ENCODE measurements around the gene INTS11. TPM values are rescaled to one million over a fixed set of nuclear protein-coding genes. Genes with fewer than 3 reads are reported as not detected.
A peak's percentile ranks its signal among the peaks of the same experiment; 100 is the strongest.

The INTS11 gene
- total and polyA plus RNA-seq, 2 of the 13 experiments (the other 11 are each of a cell fraction or from before 2014, with no cell fraction given) = 52.8 to 94.8 TPM

DNA sequence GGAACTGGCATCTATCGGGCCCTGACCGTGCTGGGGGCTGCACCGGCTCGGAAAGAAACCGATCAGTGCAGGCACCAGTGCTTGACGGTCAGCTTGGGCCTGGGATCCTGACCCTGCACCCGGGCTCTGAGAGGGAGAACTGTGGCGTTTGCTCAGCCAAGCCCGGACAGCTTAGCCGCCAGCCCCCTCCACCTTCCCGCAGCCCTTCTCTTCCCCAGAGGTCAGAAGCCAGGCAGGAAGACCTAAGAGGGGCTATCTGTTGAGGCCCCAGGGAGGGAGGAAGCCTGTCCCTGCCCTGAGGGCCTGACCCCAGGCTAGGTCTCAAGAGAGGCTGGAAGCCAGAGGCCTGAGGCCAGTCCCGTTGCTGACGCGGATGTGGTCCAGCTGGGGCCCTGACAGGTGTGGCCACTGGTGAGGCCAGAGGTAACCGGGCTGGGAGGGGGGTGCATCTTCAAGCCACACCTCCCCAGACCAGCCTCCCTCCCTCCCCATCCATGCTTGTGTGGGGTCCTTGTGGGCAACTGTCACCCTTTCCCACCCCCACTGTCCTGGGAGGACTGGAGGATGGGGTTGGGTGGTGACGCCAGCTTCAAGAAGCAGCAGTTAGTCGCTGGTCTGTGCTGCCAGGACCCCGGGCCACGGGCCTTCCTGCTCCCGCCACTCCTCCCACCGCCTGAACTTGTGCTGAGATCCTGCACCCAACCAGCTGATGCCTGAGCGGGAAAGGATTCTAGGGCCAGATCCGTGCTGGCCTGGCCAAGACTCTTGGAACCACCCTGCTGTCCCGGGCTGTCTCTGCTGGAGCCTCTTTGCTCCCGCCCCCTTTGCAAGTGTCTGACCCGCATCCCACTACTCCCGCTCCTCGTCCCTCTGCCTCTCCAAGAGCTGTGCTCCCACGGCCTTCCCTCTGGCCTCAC is 27.3 kb upstream of the INTS11 start (continued):
- no peak for TF ChIP-seq SOX5 (CRISPR knock-in tag; IDR thresholded peaks at IDR 0.05; ENCODE audit: borderline replicate concordance)
- TF ChIP-seq, protein P1, sequence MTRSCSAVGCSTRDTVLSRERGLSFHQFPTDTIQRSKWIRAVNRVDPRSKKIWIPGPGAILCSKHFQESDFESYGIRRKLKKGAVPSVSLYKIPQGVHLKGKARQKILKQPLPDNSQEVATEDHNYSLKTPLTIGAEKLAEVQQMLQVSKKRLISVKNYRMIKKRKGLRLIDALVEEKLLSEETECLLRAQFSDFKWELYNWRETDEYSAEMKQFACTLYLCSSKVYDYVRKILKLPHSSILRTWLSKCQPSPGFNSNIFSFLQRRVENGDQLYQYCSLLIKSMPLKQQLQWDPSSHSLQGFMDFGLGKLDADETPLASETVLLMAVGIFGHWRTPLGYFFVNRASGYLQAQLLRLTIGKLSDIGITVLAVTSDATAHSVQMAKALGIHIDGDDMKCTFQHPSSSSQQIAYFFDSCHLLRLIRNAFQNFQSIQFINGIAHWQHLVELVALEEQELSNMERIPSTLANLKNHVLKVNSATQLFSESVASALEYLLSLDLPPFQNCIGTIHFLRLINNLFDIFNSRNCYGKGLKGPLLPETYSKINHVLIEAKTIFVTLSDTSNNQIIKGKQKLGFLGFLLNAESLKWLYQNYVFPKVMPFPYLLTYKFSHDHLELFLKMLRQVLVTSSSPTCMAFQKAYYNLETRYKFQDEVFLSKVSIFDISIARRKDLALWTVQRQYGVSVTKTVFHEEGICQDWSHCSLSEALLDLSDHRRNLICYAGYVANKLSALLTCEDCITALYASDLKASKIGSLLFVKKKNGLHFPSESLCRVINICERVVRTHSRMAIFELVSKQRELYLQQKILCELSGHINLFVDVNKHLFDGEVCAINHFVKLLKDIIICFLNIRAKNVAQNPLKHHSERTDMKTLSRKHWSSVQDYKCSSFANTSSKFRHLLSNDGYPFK (CRISPR knock-in tag; IDR thresholded peaks at IDR 0.05; ENCODE audit: borderline replicate concordance) = 0 out of 2 replicates have a peak, but pooled peaks have one; percentile 13
- TF ChIP-seq ZNF138 (CRISPR knock-in tag; IDR thresholded peaks at IDR 0.05; ENCODE audit: low read depth) = no peak
- TF ChIP-seq RXRA (CRISPR knock-in tag; IDR thresholded peaks at IDR 0.05) = no peak
- no peak for TF ChIP-seq NR2F1 (CRISPR knock-in tag; IDR thresholded peaks at IDR 0.05)
- no peak for TF ChIP-seq ZNF790 (CRISPR knock-in tag; IDR thresholded peaks at IDR 0.05; ENCODE audit: borderline replicate concordance)
- TF ChIP-seq ZNF644 (CRISPR knock-in tag; IDR thresholded peaks at IDR 0.05; ENCODE audit: low read depth) = no peak
- no peak for TF ChIP-seq ASH2L (IDR thresholded peaks at IDR 0.05; ENCODE audit: insufficient read length, low read depth, low read length)
- no peak for TF ChIP-seq GRHL1 (CRISPR knock-in tag; conservative IDR thresholded peaks at IDR 0.05)
- TF ChIP-seq ZNF777 (CRISPR knock-in tag; IDR thresholded peaks at IDR 0.05) = no peak
- TF ChIP-seq NR2F6 (IDR thresholded peaks at IDR 0.05) = no peak
- no peak for TF ChIP-seq NR2F6 (CRISPR knock-in tag; IDR thresholded peaks at IDR 0.05)
- TF ChIP-seq ZNF180 (CRISPR knock-in tag; IDR thresholded peaks at IDR 0.05; ENCODE audit: borderline replicate concordance, low read depth) = no peak
- TF ChIP-seq KDM6A (CRISPR knock-in tag; IDR thresholded peaks at IDR 0.05; ENCODE audit: low read depth) = no peak
- TF ChIP-seq NCOA2 (CRISPR knock-in tag; IDR thresholded peaks at IDR 0.05) = no peak
- TF ChIP-seq, protein P2, sequence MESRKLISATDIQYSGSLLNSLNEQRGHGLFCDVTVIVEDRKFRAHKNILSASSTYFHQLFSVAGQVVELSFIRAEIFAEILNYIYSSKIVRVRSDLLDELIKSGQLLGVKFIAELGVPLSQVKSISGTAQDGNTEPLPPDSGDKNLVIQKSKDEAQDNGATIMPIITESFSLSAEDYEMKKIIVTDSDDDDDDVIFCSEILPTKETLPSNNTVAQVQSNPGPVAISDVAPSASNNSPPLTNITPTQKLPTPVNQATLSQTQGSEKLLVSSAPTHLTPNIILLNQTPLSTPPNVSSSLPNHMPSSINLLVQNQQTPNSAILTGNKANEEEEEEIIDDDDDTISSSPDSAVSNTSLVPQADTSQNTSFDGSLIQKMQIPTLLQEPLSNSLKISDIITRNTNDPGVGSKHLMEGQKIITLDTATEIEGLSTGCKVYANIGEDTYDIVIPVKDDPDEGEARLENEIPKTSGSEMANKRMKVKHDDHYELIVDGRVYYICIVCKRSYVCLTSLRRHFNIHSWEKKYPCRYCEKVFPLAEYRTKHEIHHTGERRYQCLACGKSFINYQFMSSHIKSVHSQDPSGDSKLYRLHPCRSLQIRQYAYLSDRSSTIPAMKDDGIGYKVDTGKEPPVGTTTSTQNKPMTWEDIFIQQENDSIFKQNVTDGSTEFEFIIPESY (CRISPR knock-in tag; IDR thresholded peaks at IDR 0.05) = 0 out of 2 replicates have a peak, but pooled peaks have one; percentile 13
- no peak for TF ChIP-seq HIVEP1 (CRISPR knock-in tag; IDR thresholded peaks at IDR 0.05)
- no peak for TF ChIP-seq U2AF1 (optimal IDR thresholded peaks at IDR 0.05; ENCODE audit: low read depth, low read length)
- TF ChIP-seq AGO2 (optimal IDR thresholded peaks at IDR 0.05; ENCODE audit: low read depth, low read length) = peak; percentile 86
- 0 out of 2 replicates have a peak, but pooled peaks have one; percentile 13 for TF ChIP-seq PCBP1 (IDR thresholded peaks at IDR 0.05; ENCODE audit: borderline replicate concordance, low read depth, low read length)
- no peak for TF ChIP-seq CAMTA2 (CRISPR knock-in tag; IDR thresholded peaks at IDR 0.05; ENCODE audit: borderline replicate concordance)
- TF ChIP-seq ZNF10 (CRISPR knock-in tag; IDR thresholded peaks at IDR 0.05; ENCODE audit: borderline replicate concordance, low read depth) = no peak
